OCI-M2 (cell line): ENCODE data around the gene DTD1.
"Not testable (repeated sequence)": the region's sequence is repeated elsewhere in the genome, so short reads cannot be mapped to it uniquely, and the experiment has no call there.

Experiments
- DNase-seq: peaks from one replicate; lab custom pipeline; 2025; ENCODE audit not compliant: unreplicated experiment; lab: John Stamatoyannopoulos, UW

Gene DTD1

GRCh38 chr20:18787046-18787445 is 199.2 kb downstream of the DTD1 start:
- DNase-seq: not testable (repeated sequence)

- no peak for DNase-seq
Observed at GRCh38 chr20:18788021-18788420, 200.2 kb downstream of the DTD1 start.

GRCh38 chr20:18790787-18791186 is 202.9 kb downstream of the DTD1 start:
- DNase-seq: no peak

- DNase-seq: peak; percentile 42
Observed at GRCh38 chr20:18793625-18794427, 206.0 kb downstream of the DTD1 start.

- no peak for DNase-seq
Observed at GRCh38 chr20:18794428-18794787, 206.6 kb downstream of the DTD1 start.

- no peak for DNase-seq
Observed at GRCh38 chr20:18795366-18795765, 207.5 kb downstream of the DTD1 start.

- DNase-seq: no peak
Observed at GRCh38 chr20:18796282-18796833, 208.5 kb downstream of the DTD1 start.

GRCh38 chr20:18801516-18801915 is 213.7 kb downstream of the DTD1 start:
- no peak for DNase-seq

- no peak for DNase-seq
Observed at GRCh38 chr20:18802012-18802634, 214.3 kb downstream of the DTD1 start.

- DNase-seq: no peak
Observed at GRCh38 chr20:18805881-18806280, 218.0 kb downstream of the DTD1 start.

- no peak for DNase-seq
Observed at GRCh38 chr20:18808712-18809111, 220.9 kb downstream of the DTD1 start.

- DNase-seq: no peak
Observed at GRCh38 chr20:18811186-18811585, 223.3 kb downstream of the DTD1 start.

- no peak for DNase-seq
Observed at GRCh38 chr20:18811904-18812303, 224.1 kb downstream of the DTD1 start.

GRCh38 chr20:18813483-18813882 is 225.6 kb downstream of the DTD1 start, which contains the start of gene SCP2D1:
SCP2D1 (plus strand) TSS chr20:18813783; CDS start chr20:18813816, 33 bp downstream.
- DNase-seq: no peak

GRCh38 chr20:18815194-18815942 is 227.5 kb downstream of the DTD1 start:
- DNase-seq: no peak
